H9 (cell line): ENCODE measurements around the gene CMTM2. TPM values are rescaled to one million over a fixed set of nuclear protein-coding genes. Genes with fewer than 3 reads are reported as not detected.

ENCODE experiments used
- DNase-seq: peaks from one replicate; pipeline ENCODE4 v3.0.0-alpha.2; 2017
- H2AFZ ChIP-seq: one replicate; pipeline ENCODE4 v1.6.1; 2013; ENCODE audit warnings: mild to moderate bottlenecking, low read length, control low read depth, moderate library complexity
- H2AK5ac ChIP-seq: 2 replicates; pipeline ENCODE4 v1.6.1; 2013; ENCODE audit warnings: low read length, control low read depth, mixed read lengths; ENCODE audit not compliant: insufficient read length
- H2BK120ac ChIP-seq: one replicate; pipeline ENCODE4 v1.6.1; 2013; ENCODE audit warnings: low read depth, mild to moderate bottlenecking, low read length, control low read depth, inconsistent platforms; ENCODE audit not compliant: poor library complexity, severe bottlenecking
- H2BK12ac ChIP-seq: 2 replicates; pipeline ENCODE4 v1.6.1; 2013; ENCODE audit warnings: low read length, control low read depth, mixed read lengths, low read depth; ENCODE audit not compliant: insufficient read length
- H2BK15ac ChIP-seq: 2 replicates; pipeline ENCODE4 v1.6.1; 2013; ENCODE audit warnings: low read depth, low read length, control low read depth
- H2BK20ac ChIP-seq: one replicate; pipeline ENCODE4 v1.6.1; 2013; ENCODE audit warnings: low read depth, mild to moderate bottlenecking, low read length, control low read depth, inconsistent platforms; ENCODE audit not compliant: poor library complexity, severe bottlenecking
- H2BK5ac ChIP-seq: 2 replicates; pipeline ENCODE4 v1.6.1; 2013; ENCODE audit warnings: low read length, control low read depth, mixed read lengths; ENCODE audit not compliant: insufficient read length
- H3K14ac ChIP-seq: 2 replicates; pipeline ENCODE4 v1.6.1; 2013; ENCODE audit warnings: low read length, control low read depth; ENCODE audit not compliant: insufficient read depth
- H3K18ac ChIP-seq: 2 replicates; pipeline ENCODE4 v1.6.1; 2013; ENCODE audit warnings: low read depth, mild to moderate bottlenecking, mixed read lengths, low read length, control low read depth; ENCODE audit not compliant: insufficient read length
- H3K23ac ChIP-seq: 2 replicates; pipeline ENCODE4 v1.6.1; 2013; ENCODE audit warnings: low read length, control low read depth, mixed read lengths, low read depth; ENCODE audit not compliant: insufficient read length
- H3K23me2 ChIP-seq: 2 replicates; pipeline ENCODE4 v1.6.1; 2013; ENCODE audit warnings: low read depth, mild to moderate bottlenecking, mixed read lengths, low read length, control low read depth; ENCODE audit not compliant: insufficient read length, poor library complexity, severe bottlenecking
- H3K27ac ChIP-seq: 2 replicates; pipeline ENCODE4 v1.5.1; 2013; ENCODE audit warnings: low read length, control low read depth, mixed read lengths, low read depth; ENCODE audit not compliant: insufficient read length
- H3K27me3 ChIP-seq: 2 replicates; pipeline ENCODE4 v1.6.1; 2013; ENCODE audit warnings: low read length, control low read depth, inconsistent platforms; ENCODE audit not compliant: insufficient read depth
- H3K4ac ChIP-seq: 2 replicates; pipeline ENCODE4 v1.6.1; 2013; ENCODE audit warnings: low read depth, mild to moderate bottlenecking, control low read depth, inconsistent platforms, low read length, moderate library complexity
- H3K4me1 ChIP-seq: 2 replicates; pipeline ENCODE4 v1.6.1; 2013; ENCODE audit warnings: low read length, control low read depth, inconsistent platforms; ENCODE audit not compliant: insufficient read depth
- H3K4me2 ChIP-seq: 2 replicates; pipeline ENCODE4 v1.6.1; 2013; ENCODE audit warnings: low read length, control low read depth, mixed read lengths; ENCODE audit not compliant: insufficient read length, insufficient read depth
- H3K56ac ChIP-seq: 2 replicates; pipeline ENCODE4 v1.6.1; 2013; ENCODE audit warnings: low read depth, mild to moderate bottlenecking, mixed read lengths, low read length, control low read depth; ENCODE audit not compliant: insufficient read length
- H3K79me1 ChIP-seq: 2 replicates; pipeline ENCODE4 v1.6.1; 2013; ENCODE audit warnings: low read depth, mild to moderate bottlenecking, moderate library complexity, low read length, control low read depth, inconsistent platforms; ENCODE audit not compliant: insufficient read depth, poor library complexity, severe bottlenecking
- H3K79me2 ChIP-seq: 2 replicates; pipeline ENCODE4 v1.6.1; 2013; ENCODE audit warnings: low read length, control low read depth, inconsistent platforms; ENCODE audit not compliant: insufficient read depth
- H3K9ac ChIP-seq: 2 replicates; pipeline ENCODE4 v1.6.1; 2013; ENCODE audit warnings: low read length, control low read depth, mixed read lengths; ENCODE audit not compliant: insufficient read length; ENCODE audit errors: extremely low read depth
- H3K9me3 ChIP-seq: one replicate; pipeline ENCODE4 v1.6.1; 2013; ENCODE audit warnings: low read depth, low read length, inconsistent platforms; ENCODE audit not compliant: control insufficient read depth
- H3T11ph ChIP-seq: one replicate; pipeline ENCODE4 v1.6.1; 2013; ENCODE audit warnings: mild to moderate bottlenecking, low read length, control low read depth, inconsistent platforms
- H4K20me1 ChIP-seq: one replicate; pipeline ENCODE4 v1.6.1; 2013; ENCODE audit not compliant: control insufficient read depth, insufficient read length, insufficient read depth
- H4K5ac ChIP-seq: 2 replicates; pipeline ENCODE4 v1.6.1; 2013; ENCODE audit warnings: low read depth, mild to moderate bottlenecking, mixed read lengths, low read length, control low read depth; ENCODE audit not compliant: insufficient read length
- H4K8ac ChIP-seq: replicated peaks from 2 replicates; pipeline ENCODE4 v1.6.1; 2013; ENCODE audit warnings: low read length, control low read depth, mixed read lengths, low read depth; ENCODE audit not compliant: insufficient read length
- H4K91ac ChIP-seq: 2 replicates; pipeline ENCODE4 v1.6.1; 2013; ENCODE audit warnings: low read depth, mild to moderate bottlenecking, moderate library complexity, mixed read lengths, low read length, control low read depth; ENCODE audit not compliant: insufficient read length
- H3K27ac Mint-ChIP-seq, 3 experiments: 2 replicates in 2 of 3; 3 replicates in 1 of 3; pipeline ENCODE4 v1.8.0; 2020 to 2021; ENCODE audit warnings: mixed read lengths in 3 of 3, mild to moderate bottlenecking in 1 of 3, moderate library complexity in 1 of 3
- H3K27me3 Mint-ChIP-seq: 2 replicates; pipeline ENCODE4 v1.8.0; 2021; ENCODE audit warnings: low read depth, mild to moderate bottlenecking, moderate library complexity, mixed read lengths
- H3K36me3 Mint-ChIP-seq, 3 experiments: 2 replicates in 2 of 3; 3 replicates in 1 of 3; pipeline ENCODE4 v1.8.0; 2020 to 2021; ENCODE audit warnings: low read depth in 3 of 3, mixed read lengths in 3 of 3; ENCODE audit not compliant: insufficient read depth in 1 of 3
- H3K4me1 Mint-ChIP-seq, 2 experiments: 2 replicates each; pipeline ENCODE4 v1.8.0; 2020; ENCODE audit warnings: mixed read lengths in 2 of 2
- H3K4me3 Mint-ChIP-seq, 2 experiments: 2 replicates in 1 of 2; 3 replicates in 1 of 2; pipeline ENCODE4 v1.8.0; 2020 to 2021; ENCODE audit warnings: mild to moderate bottlenecking in 2 of 2, mixed read lengths in 2 of 2, moderate library complexity in 1 of 2
- H3K9me3 Mint-ChIP-seq, 2 experiments: 2 replicates in 1 of 2; 3 replicates in 1 of 2; pipeline ENCODE4 v1.8.0; 2020; ENCODE audit warnings: mild to moderate bottlenecking in 2 of 2, mixed read lengths in 2 of 2, moderate library complexity in 1 of 2
- CTCF ChIP-seq: fragments of 200-600 bp; sonication (generic); conservative IDR thresholded peaks from 3 replicates; pipeline ENCODE4 v1.8.0; 2021; ENCODE audit warnings: antibody characterized with exemption, mild to moderate bottlenecking
- WGBS: extraction: QIAGEN DNeasy Blood & Tissue Kit; methylation state at CpG from one replicate; pipeline ENCODE4 v1.1.7; 2013; ENCODE audit warnings: missing lambda C conversion rate, low lambda C conversion rate, mixed read lengths; ENCODE audit not compliant: insufficient read length; ENCODE audit errors: extremely low coverage; 5-methylcytosine and 5-hydroxymethylcytosine counted together
- total RNA-seq: library from RNA; stranded (reverse); gene quantifications from 2 replicates; pipeline ENCODE4 v1.2.1, GENCODE V29; 2021

The CMTM2 gene
- total RNA-seq, 1 experiment from 2014 or later: not detected

- Mint-ChIP-seq H3K4me1 (peaks cover 27% of the 10 kb centered on the region in 2 experiments), H3K27me3 (no peaks in the 10 kb centered on the region), H3K27ac (peak overlapping the region in 1 of 3 experiments; percentile 15; a peak in 1 of 7 replicates), H3K4me3 (no peak overlapping the region), H3K9me3 (no peaks in the 10 kb centered on the region; a peak in 1 of 5 replicates), H3K36me3 (peaks cover 20 to 42% (median 33%) of the 10 kb centered on the region in 3 experiments)
- Histone ChIP-seq H3K4me1 (peaks cover 3% of the 10 kb centered on the region; the same call in 1 of the 2 replicates), H2BK15ac (no peak overlapping the region), H2AK5ac (no peak overlapping the region), H3K79me2 (no peaks in the 10 kb centered on the region), H3K23ac (no peak overlapping the region), H3K27ac (no peak overlapping the region), H3K14ac (no peak overlapping the region), H3K27me3 (no peaks in the 10 kb centered on the region), H3K9ac (no peak overlapping the region), H4K5ac (no peak overlapping the region), H3K79me1 (no peaks in the 10 kb centered on the region), H3K9me3 (no peaks in the 10 kb centered on the region), H2BK120ac (no peak overlapping the region), H3K56ac (no peak overlapping the region), H3K4me2 (no peak overlapping the region), H4K20me1 (no peaks in the 10 kb centered on the region), H2AFZ (no peak overlapping the region), H4K8ac (no peak overlapping the region), H2BK20ac (no peak overlapping the region), H3K4ac (no peak overlapping the region), H2BK5ac (no peak overlapping the region), H3K23me2 (no peaks in the 10 kb centered on the region), H3T11ph (no peak overlapping the region), H2BK12ac (no peak overlapping the region), H4K91ac (no peak overlapping the region), H3K18ac (no peak overlapping the region)
- whole genome bisulfite sequencing: no CpG with 5 or more reads among the region's 5 CpGs
- DNase-seq: no peak
- no peak for TF ChIP-seq CTCF
Observed at GRCh38 chr16:66636199-66636598, 56.9 kb downstream of the CMTM2 start.
